ENCODE results near the gene CERS6. TPM values are rescaled to one million over a fixed set of nuclear protein-coding genes. Genes with fewer than 3 reads are reported as not detected.
"Not testable (repeated sequence)": the region's sequence is repeated elsewhere in the genome, so short reads cannot be mapped to it uniquely, and the experiment has no call there.

Gene CERS6
- total RNA-seq, 2 experiments from 2014 or later = 8.9 to 9.2 TPM

DNA sequence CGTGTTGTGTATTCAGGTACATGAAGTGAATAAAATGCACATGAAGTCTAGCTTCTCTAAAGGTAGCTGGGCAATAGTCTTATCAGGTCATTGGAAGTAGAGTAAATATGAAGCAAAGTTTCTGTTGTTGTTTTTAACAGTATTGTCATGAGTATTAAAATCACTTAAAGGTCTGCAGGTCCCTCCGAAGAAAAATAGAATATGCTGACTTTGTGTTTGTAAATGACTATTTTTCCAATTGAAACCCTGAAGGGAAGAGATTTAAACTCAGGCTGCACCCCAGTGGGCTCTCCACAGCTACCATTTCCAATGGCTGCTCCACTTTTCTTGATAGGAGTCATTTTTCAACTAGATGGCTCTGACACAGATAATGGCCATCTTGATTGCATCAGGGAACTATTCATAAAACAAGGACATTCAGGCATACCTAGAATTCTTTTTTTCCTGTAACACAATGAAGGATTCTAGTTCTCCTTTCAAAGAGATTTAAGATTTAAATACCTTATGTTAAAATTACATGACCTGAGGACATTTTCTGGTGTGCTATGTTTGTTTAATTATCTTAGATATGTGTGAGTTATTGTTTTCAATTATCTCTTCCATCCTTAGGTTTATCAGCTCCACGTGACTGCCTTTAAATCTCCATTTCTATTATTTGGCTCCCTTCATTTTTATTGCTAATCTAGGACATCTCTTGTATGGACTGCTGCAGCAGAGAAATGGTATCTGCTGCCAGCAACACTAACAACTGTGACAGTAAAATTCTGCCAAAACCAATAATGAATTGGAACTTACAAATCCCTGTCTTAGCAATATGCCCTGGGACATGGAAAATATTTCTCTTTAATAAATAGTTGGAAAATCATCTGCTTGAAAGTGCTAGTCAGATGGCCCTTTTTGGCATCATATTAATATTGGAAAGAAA lies 197.2 kb downstream of the CERS6 start:
- intact Hi-C loops (cut with micrococcal nuclease) = no loop called here
- Mint-ChIP-seq H3K36me3 (no peaks in the 10 kb centered on the region), H3K4me3 (no peak overlapping the region), H3K27ac (no peak overlapping the region), H3K27me3 (no peaks in the 10 kb centered on the region), H3K4me1 (ENCODE audit: low read depth) (peaks cover 2% of the 10 kb centered on the region), H3K9me3 (no peaks in the 10 kb centered on the region)
- ChIA-PET POLR2A (no interaction called here), CTCF (interaction anchor here (0.9 to 1.1 kb wide), 2 partner anchors 28 to 316 kb away, joined by 3 read pairs; no protein-coding TSS in a partner anchor)
- DNase-seq = no peak

DNA sequence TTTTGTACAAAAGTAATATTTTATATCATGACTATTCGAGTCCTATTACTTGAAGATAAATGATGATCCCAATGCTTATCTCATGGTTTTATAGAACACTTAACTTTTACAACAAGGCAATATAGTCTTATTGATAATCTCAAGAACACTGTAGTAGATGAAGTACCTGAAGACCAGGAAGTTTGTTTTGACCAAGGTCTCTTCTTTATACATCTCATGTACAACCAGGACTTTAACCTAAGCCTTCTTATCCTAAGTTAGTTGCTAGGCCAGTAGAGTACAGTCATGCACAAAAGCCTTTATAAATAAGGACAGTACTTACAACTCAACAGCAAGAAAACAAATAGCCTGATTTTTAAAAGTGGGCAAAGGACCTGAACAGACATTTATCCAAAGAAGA lies 198.6 kb downstream of the CERS6 start:
- ChIA-PET POLR2A (no interaction called here), CTCF (no interaction called here)
- Mint-ChIP-seq H3K27me3 (no peaks in the 10 kb centered on the region), H3K4me1 (ENCODE audit: low read depth) (peaks cover 2% of the 10 kb centered on the region), H3K4me3 (no peak overlapping the region), H3K27ac (no peak overlapping the region), H3K9me3 (no peaks in the 10 kb centered on the region), H3K36me3 (no peaks in the 10 kb centered on the region)
- intact Hi-C loops (cut with micrococcal nuclease) = no loop called here
- DNase-seq = no peak

DNA sequence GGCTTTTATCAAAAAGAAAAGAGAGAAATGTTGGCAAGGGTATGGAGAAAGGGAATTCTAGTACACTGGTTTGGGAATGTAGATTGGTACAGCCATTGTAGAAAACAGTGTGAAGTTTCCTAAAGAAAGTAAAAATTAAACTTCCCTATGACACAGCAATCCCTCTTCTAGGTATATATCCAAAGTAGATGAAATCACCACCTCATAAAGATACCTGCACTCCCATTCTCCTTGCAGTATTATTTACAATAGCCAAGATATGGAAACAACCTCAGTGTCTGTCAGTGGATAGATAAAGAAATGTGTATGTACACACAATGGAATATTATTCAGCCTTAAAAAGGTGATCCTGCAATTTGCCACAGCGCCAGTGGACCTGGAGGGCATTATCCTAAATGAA lies 199.1 kb downstream of the CERS6 start:
- Mint-ChIP-seq H3K27me3 (no peaks in the 10 kb centered on the region), H3K9me3 (no peaks in the 10 kb centered on the region), H3K36me3 (no peaks in the 10 kb centered on the region), H3K4me1 (ENCODE audit: low read depth) (peaks cover 2% of the 10 kb centered on the region), H3K27ac (no peak overlapping the region), H3K4me3 (no peak overlapping the region)
- ChIA-PET POLR2A (no interaction called here), CTCF (no interaction called here)
- intact Hi-C loops (cut with micrococcal nuclease) = no loop called here
- no peak for DNase-seq

DNA sequence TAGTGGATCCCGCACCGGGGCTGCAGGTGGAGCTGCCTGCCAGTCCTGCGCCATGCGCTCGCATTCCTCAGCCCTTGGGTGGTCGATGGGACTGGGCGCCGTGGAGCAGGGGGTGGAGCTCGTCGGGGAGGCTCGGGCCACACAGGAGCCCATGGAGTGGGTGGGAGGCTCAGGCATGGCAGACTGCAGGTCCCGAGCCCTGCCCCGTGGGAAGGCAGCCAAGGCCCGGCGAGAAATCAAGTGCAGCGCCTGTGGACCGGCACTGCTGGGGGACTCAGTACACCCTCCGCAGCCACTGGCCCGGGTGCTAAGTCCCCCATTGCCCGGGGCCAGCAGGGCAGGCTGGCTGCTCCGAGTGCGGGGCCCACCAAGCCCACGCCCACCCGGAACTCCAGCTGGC lies 201.3 kb downstream of the CERS6 start:
- CTCF ChIA-PET; H3K27ac Mint-ChIP-seq; H3K36me3 Mint-ChIP-seq; H3K27me3 Mint-ChIP-seq; H3K4me1 Mint-ChIP-seq (ENCODE audit: low read depth); intact Hi-C loops (cut with micrococcal nuclease); POLR2A ChIA-PET; DNase-seq; H3K9me3 Mint-ChIP-seq; H3K4me3 Mint-ChIP-seq: not testable (repeated sequence)

DNA sequence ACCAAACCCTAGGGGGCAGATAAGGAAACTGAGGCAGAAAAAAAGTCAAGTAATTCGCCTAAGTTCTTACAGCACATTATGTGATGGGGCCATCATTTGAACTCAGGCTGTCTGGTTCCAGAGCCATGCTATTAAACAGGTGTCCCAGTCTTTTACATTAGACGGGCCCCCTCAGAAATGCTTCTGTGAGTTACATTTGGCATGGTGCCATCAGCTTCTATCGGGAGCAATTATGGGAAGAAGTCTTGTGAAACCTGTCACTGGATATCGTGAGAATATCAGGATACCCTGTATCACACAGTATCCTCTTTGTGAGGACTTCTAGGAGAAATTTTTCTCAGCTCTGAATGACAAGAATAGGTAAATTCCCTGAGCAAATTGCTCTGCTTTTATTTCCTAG lies 202.6 kb downstream of the CERS6 start:
- H3K9me3 Mint-ChIP-seq = no peaks in the 10 kb centered on the region
- no peaks in the 10 kb centered on the region for H3K36me3 Mint-ChIP-seq
- ChIA-PET CTCF (no interaction called here), POLR2A (no interaction called here)
- H3K27ac Mint-ChIP-seq = no peak overlapping the region
- DNase-seq = no peak
- intact Hi-C loops (cut with micrococcal nuclease) = no loop called here
- no peaks in the 10 kb centered on the region for H3K27me3 Mint-ChIP-seq
- no peak overlapping the region for H3K4me3 Mint-ChIP-seq
- H3K4me1 Mint-ChIP-seq (ENCODE audit: low read depth) = no peaks in the 10 kb centered on the region

DNA sequence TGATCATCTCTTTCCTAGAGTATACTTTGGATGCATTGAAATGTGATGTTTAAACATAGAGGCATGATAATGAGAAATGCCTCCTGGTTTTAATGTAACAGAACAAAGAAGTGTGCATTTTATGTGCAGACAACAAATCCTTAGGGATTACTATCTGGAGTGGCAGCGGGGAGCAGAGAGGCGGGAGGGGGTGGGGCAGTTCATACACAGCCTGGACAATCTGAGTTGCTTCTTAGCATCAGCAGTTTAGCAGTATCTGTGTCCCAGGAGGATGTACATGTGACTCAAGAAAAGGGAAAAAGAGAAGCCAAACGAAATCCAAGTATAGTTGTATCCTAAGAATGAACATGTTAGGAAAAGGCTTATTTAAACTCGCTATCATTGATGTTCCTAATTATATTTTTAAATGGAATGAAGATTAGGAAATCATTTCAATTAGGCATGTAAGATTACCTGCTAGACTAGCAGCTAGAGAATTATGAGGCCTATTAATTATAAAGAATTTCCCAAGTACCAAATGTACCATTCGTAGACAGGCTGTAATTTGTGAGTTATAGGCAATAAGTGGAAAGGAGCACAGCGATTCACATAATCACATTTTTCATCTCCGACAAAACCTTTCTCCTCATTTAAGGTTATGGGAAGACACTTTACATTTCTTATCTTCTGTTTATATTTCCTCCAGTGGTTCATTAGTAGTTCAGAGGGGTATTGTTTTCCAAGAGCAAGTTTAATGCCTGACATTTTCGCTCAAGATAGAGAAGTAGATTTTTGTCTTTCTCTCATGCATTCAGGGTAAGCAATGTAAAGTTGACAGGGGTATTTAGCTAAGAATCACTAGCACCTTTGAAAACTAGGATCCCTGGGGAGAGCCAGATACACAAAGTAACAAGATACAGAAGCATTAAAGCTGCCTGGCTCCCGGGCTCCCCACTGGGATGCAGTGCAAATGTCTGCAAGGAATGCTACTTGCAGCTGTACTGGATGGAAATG lies 205.1 kb downstream of the CERS6 start:
- Mint-ChIP-seq H3K27me3 (no peaks in the 10 kb centered on the region), H3K4me3 (no peak overlapping the region), H3K36me3 (no peaks in the 10 kb centered on the region), H3K9me3 (no peaks in the 10 kb centered on the region), H3K4me1 (ENCODE audit: low read depth) (peaks cover 6% of the 10 kb centered on the region), H3K27ac (no peak overlapping the region)
- CTCF ChIA-PET = no interaction called here
- no peak for DNase-seq
- POLR2A ChIA-PET = interaction anchor here (0.6 kb wide), 1 partner anchor 83 kb away, joined by 3 read pairs; no protein-coding TSS in a partner anchor
- intact Hi-C loops (cut with micrococcal nuclease) = no loop called here

DNA sequence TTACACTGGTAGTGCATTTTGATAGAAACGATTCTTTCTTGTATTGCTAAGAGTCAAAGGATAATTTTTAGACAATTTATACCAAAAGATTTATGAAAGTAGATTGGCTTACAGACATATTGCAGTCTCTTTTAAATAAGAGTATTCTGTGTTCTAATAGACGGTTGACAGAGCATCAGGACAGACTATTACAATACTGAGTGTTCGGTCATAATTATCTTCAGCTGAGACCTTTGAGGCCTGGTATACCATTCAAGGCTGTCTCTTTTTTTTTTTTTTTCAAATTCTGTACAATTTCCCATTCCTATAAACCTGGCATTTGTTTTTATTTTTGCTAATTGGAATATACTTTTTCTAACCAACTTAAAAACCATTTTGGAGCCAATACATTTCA lies 205.8 kb downstream of the CERS6 start:
- H3K9me3 Mint-ChIP-seq = no peaks in the 10 kb centered on the region
- H3K36me3 Mint-ChIP-seq = no peaks in the 10 kb centered on the region
- intact Hi-C loops (cut with micrococcal nuclease) = no loop called here
- no peak for DNase-seq
- H3K27me3 Mint-ChIP-seq = no peaks in the 10 kb centered on the region
- no peak overlapping the region for H3K27ac Mint-ChIP-seq
- H3K4me3 Mint-ChIP-seq = no peak overlapping the region
- ChIA-PET POLR2A (interaction anchor here (0.6 kb wide), 1 partner anchor 84 kb away, joined by 3 read pairs; no protein-coding TSS in a partner anchor), CTCF (no interaction called here)
- peaks cover 12% of the 10 kb centered on the region for H3K4me1 Mint-ChIP-seq (ENCODE audit: low read depth)

DNA sequence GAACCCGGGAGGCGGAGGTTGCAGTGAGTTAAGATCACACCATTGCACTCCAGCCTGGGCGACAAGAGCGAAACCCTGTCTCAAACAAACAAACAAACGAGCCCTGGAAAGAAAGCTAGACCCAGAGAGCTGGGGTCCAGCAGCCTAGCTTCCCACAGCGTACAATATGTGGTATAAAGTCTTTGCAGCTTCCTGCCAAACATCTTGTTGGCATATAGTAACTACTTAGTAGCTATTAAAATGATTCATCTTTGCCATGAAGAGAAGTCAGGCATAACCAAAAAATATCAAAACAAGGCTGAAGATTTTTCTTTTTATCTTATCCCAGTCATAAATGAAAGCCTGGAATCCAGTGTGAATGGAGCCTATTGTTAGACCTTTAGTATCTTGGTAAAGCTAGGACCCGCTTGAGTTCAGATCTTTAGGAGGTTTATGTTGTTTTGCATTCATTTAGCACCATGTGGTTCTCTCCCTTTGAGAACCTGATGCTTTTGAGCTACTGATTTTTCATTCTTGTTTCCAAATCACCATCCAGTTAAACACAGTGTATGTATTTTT lies 206.7 kb downstream of the CERS6 start:
- Mint-ChIP-seq H3K9me3 (no peaks in the 10 kb centered on the region), H3K4me1 (ENCODE audit: low read depth) (peaks cover 16% of the 10 kb centered on the region), H3K4me3 (no peak overlapping the region), H3K27me3 (no peaks in the 10 kb centered on the region), H3K36me3 (no peaks in the 10 kb centered on the region), H3K27ac (no peak overlapping the region)
- no peak for DNase-seq
- POLR2A ChIA-PET = no interaction called here
- CTCF ChIA-PET = no interaction called here
- intact Hi-C loops (cut with micrococcal nuclease) = no loop called here

DNA sequence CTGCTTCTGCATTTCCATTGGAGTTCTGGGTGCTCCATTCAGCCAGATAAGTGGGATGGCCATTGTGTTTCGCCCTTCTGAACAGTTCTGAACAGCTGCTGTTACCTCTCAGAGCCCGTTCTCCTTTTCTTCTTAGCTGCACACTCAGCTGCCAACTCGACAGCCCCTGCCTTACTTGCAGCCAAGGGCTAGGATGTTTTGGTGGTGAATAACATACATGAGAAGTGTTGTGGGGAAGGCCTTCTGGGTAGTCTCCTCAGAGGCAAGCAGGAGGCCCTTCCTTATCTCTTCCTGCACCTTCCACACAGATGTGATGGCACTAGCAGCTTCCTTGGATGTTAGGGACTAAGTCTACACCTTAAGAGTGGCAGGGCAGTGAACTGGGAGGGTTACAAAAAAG lies 207.9 kb downstream of the CERS6 start:
- Mint-ChIP-seq H3K27ac (no peak overlapping the region), H3K36me3 (no peaks in the 10 kb centered on the region), H3K9me3 (no peaks in the 10 kb centered on the region), H3K27me3 (no peaks in the 10 kb centered on the region), H3K4me1 (ENCODE audit: low read depth) (peaks cover 16% of the 10 kb centered on the region), H3K4me3 (no peak overlapping the region)
- ChIA-PET POLR2A (no interaction called here), CTCF (no interaction called here)
- no peak for DNase-seq
- intact Hi-C loops (cut with micrococcal nuclease) = no loop called here

DNA sequence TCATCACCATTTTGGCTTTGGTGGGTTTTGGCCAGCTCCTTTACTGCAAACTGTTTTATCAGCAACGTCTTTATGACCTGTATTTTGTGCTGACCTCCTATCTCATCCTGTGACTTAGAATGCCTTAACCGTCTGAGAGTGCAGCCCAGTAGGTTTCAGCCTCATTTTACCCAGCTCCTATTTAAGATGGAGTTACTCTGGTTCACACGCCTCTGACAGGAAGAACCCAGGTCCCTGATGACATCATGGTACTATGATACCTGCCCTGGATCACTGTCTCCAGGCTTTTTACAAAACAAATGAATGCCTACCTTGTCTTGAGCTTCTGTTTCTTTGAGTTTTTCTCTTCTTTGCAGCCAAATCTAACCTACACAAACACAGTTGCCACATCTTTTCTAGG lies 208.6 kb downstream of the CERS6 start:
- CTCF ChIA-PET = not testable (repeated sequence)

DNA sequence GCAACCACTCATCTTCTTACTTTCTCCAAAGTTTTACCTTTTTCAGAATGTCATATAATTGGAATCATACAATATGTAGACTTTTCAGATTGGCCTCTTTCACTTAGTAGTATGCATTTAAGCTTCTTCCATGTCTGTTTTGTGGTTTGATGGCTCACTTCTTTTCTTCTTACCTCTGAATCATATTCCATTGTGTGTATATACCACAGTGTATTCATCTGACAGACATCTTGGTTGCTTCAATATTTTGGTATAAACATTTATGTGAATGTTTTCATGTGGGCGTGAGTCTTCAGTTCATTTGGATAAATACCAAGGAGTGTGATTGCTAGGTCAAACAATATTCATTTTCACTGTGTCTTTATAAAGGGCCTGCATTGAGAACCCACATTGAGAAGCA lies 210.3 kb downstream of the CERS6 start:
- CTCF ChIA-PET = no interaction called here
- DNase-seq = no peak
- no peaks in the 10 kb centered on the region for H3K27me3 Mint-ChIP-seq
- intact Hi-C loops (cut with micrococcal nuclease) = no loop called here
- POLR2A ChIA-PET = no interaction called here
- H3K27ac Mint-ChIP-seq = no peak overlapping the region
- H3K4me3 Mint-ChIP-seq = no peak overlapping the region
- H3K36me3 Mint-ChIP-seq = no peaks in the 10 kb centered on the region
- no peaks in the 10 kb centered on the region for H3K9me3 Mint-ChIP-seq
- peaks cover 21% of the 10 kb centered on the region for H3K4me1 Mint-ChIP-seq (ENCODE audit: low read depth)

More for the DNA sequence above, 208.6 kb downstream of the CERS6 start:
- H3K36me3 Mint-ChIP-seq; POLR2A ChIA-PET; H3K27me3 Mint-ChIP-seq; H3K4me3 Mint-ChIP-seq; DNase-seq; H3K27ac Mint-ChIP-seq; H3K9me3 Mint-ChIP-seq; intact Hi-C loops (cut with micrococcal nuclease): not testable (repeated sequence)
- peaks cover 16% of the 10 kb centered on the region for H3K4me1 Mint-ChIP-seq (ENCODE audit: low read depth)

DNA sequence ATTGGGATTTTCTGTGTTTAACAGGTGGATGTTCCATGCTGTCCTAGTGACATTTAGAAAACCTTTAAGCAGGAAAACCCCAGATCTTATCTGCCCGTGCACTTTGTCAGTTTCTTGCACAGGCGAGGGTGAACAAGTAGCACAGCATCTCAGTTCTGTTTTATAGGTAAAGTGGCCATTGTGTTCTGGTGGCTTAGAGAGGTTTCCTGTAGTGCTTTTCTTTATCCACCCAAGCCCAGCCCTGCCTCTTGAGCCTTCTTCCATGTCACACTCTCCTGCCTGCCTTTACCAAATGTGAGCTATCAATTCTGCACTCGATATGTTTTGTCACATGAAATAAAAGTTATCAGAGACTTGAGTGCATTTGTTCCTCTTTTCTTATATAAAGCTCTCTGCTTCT lies 211.1 kb downstream of the CERS6 start:
- Mint-ChIP-seq H3K4me1 (ENCODE audit: low read depth) (peaks cover 21% of the 10 kb centered on the region), H3K27me3 (no peaks in the 10 kb centered on the region), H3K27ac (no peak overlapping the region), H3K9me3 (no peaks in the 10 kb centered on the region), H3K36me3 (no peaks in the 10 kb centered on the region), H3K4me3 (no peak overlapping the region)
- no peak for DNase-seq
- ChIA-PET CTCF (no interaction called here), POLR2A (no interaction called here)
- intact Hi-C loops (cut with micrococcal nuclease) = no loop called here
